HFFc6 (cell line): ENCODE results near the gene NEO1. TPM values are rescaled to one million over a fixed set of nuclear protein-coding genes. Genes with fewer than 3 reads are reported as not detected.

Source experiments
- DNase-seq: peaks from one replicate; pipeline ENCODE4 v3.0.0-alpha.2; 2018
- H3K27ac Mint-ChIP-seq: 2 replicates; pipeline ENCODE4 v1.8.0; 2020; ENCODE audit warnings: mild to moderate bottlenecking, mixed read lengths
- H3K27me3 Mint-ChIP-seq: 2 replicates; pipeline ENCODE4 v1.8.0; 2021; ENCODE audit warnings: mild to moderate bottlenecking, moderate library complexity, mixed read lengths; ENCODE audit not compliant: insufficient read depth
- H3K36me3 Mint-ChIP-seq: 2 replicates; pipeline ENCODE4 v1.8.0; 2021; ENCODE audit warnings: low read depth, mixed read lengths
- H3K4me1 Mint-ChIP-seq: 2 replicates; pipeline ENCODE4 v1.8.0; 2020; ENCODE audit warnings: low read depth, mixed read lengths
- H3K4me3 Mint-ChIP-seq: 2 replicates; pipeline ENCODE4 v1.8.0; 2020; ENCODE audit warnings: mild to moderate bottlenecking, moderate library complexity, mixed read lengths
- H3K9me3 Mint-ChIP-seq: 2 replicates; pipeline ENCODE4 v1.8.0; 2020; ENCODE audit warnings: mild to moderate bottlenecking, mixed read lengths
- CTCF ChIP-seq: fragments of 200-600 bp; sonication (generic); IDR thresholded peaks from 2 replicates; pipeline ENCODE4 v1.5.0; 2021; ENCODE audit warnings: antibody characterized with exemption, mild to moderate bottlenecking
- total RNA-seq, 6 experiments: library from RNA; stranded (reverse); fragmentation: NEBNext Ultra II Directional; extraction: Animal tissue kit (Norgen Biotek cat#: 25700); gene quantifications; 2 replicates in 1 of 6; 3 replicates in 5 of 6; pipeline ENCODE4 v1.2.3, GENCODE V29; 2021

The NEO1 gene
- total RNA-seq, 6 experiments from 2014 or later: 6.4 to 20.3 (median 16.3) TPM

- TF ChIP-seq CTCF: no peak
- no peak for DNase-seq
- no peaks in the 10 kb centered on the region for H3K4me1 Mint-ChIP-seq
- H3K4me3 Mint-ChIP-seq: no peak overlapping the region
- H3K9me3 Mint-ChIP-seq: no peaks in the 10 kb centered on the region
- no peak overlapping the region for H3K27ac Mint-ChIP-seq
- H3K27me3 Mint-ChIP-seq: peaks cover 20% of the 10 kb centered on the region
- H3K36me3 Mint-ChIP-seq: no peaks in the 10 kb centered on the region
Observed at GRCh38 chr15:73317651-73318462, 265.6 kb downstream of the NEO1 start.

- H3K4me1 Mint-ChIP-seq: no peaks in the 10 kb centered on the region
- H3K27ac Mint-ChIP-seq: no peak overlapping the region
- H3K27me3 Mint-ChIP-seq: peaks cover 20% of the 10 kb centered on the region
- no peak for DNase-seq
- no peak overlapping the region for H3K4me3 Mint-ChIP-seq
- H3K9me3 Mint-ChIP-seq: no peaks in the 10 kb centered on the region
- H3K36me3 Mint-ChIP-seq: no peaks in the 10 kb centered on the region
- no peak for TF ChIP-seq CTCF
Observed at GRCh38 chr15:73318463-73319351, 266.4 kb downstream of the NEO1 start.

- DNase-seq: no peak
- Mint-ChIP-seq H3K36me3 (no peaks in the 10 kb centered on the region), H3K27ac (no peak overlapping the region), H3K4me3 (no peak overlapping the region), H3K9me3 (no peaks in the 10 kb centered on the region), H3K4me1 (no peaks in the 10 kb centered on the region), H3K27me3 (peaks cover 20% of the 10 kb centered on the region)
- no peak for TF ChIP-seq CTCF
Observed at GRCh38 chr15:73319460-73320245, 267.4 kb downstream of the NEO1 start.

GRCh38 chr15:73320619-73321180 lies 268.4 kb downstream of the NEO1 start:
- no peak overlapping the region for H3K27ac Mint-ChIP-seq
- no peaks in the 10 kb centered on the region for H3K9me3 Mint-ChIP-seq
- no peaks in the 10 kb centered on the region for H3K36me3 Mint-ChIP-seq
- H3K4me1 Mint-ChIP-seq: no peaks in the 10 kb centered on the region
- DNase-seq: no peak
- no peak for TF ChIP-seq CTCF
- no peak overlapping the region for H3K4me3 Mint-ChIP-seq
- H3K27me3 Mint-ChIP-seq: peaks cover 21% of the 10 kb centered on the region
